GM21515 (cell line): ENCODE measurements around the gene SCAF8.
A peak's percentile ranks its signal among the peaks of the same experiment; 100 is the strongest.
"Not testable (repeated sequence)": the region's sequence is repeated elsewhere in the genome, so short reads cannot be mapped to it uniquely, and the experiment has no call there.

Source experiments
- ATAC-seq: cut with Tn5 transposase; IDR thresholded peaks from one replicate; pipeline ENCODE4 v1.9.1; 2021; ENCODE audit not compliant: unreplicated experiment

Gene SCAF8

DNA sequence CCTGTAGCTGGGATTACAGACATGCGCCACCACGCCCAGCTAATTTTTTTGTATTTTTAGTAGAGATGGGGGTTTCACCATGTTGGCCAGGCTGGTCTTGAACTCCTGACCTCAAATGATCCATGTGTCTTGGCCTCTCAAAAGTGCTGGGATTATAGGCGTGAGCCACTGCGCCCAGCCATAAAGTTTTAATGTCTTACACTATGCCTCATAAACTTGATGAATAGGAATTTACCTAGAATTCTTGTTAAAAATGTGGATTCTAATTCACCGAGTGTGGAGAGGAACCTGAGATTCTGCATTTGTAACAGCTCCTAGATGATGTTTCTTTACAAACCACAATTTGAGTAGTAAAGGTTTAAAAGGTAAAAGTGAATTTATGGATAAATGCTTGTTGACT is 45.9 kb downstream of the SCAF8 start:
- ATAC-seq = not testable (repeated sequence)

- ATAC-seq = no peak
These were observed 49.0 kb downstream of the SCAF8 start for GRCh38 chr6:154782193-154782592.

DNA sequence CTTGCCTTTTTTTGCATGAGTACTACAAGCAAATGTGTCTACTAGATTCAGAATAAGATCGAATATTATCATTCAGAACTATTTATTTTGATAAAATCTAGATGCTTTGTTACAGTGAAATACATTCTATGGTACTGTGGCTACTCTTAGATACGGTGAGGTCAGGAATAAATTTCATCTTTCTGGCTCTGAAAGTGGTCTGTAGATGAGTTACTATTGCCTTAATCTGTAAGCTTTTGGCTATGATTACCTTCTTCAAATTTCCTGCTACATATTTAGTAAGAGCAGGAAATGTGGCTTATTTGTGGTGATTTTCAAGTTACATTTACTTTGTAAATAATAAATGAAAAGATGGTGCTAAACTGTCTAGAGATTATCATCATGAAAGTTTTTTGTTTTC is 50.0 kb downstream of the SCAF8 start:
- no peak for ATAC-seq

DNA sequence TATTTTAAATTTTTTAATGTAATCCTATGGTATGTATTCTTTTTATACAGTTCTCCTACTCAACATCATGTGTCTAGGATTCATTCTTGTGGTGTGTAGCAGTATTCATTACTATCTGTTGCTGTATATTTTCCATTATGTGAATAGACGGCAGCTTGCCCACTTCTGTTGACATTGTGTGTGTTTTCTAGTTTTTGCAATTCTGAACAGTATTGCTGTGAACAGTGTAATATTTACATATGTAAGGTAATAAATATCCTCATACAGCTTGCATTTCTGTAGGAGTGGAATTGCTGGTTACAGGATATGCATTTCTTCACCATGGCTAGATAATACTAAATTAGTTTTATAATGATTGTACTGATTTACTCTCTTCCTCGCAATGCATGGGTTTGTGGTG is 51.9 kb downstream of the SCAF8 start:
- ATAC-seq = no peak

GRCh38 chr6:154786144-154786868 is 53.1 kb downstream of the SCAF8 start:
- ATAC-seq = no peak

- ATAC-seq = no peak
These were observed 58.5 kb downstream of the SCAF8 start for GRCh38 chr6:154791556-154792317.

DNA sequence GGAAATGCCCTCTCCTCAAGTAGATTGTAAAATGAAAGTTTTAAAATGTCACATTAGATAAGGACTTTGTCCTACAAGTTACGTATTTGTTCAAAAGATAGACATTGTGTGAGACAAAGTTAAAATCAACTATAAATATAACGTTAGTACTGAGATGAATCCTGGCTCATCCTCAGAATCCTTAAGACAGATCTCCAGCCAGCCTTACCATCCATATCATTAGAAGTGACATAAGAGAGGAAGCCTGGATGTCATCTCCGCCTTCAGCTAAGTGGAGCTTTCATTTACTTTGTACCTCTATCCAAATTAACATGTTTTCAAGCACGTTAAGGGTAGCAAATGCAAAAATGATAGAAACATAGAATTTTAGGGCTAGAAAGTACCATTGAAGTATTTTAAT is 59.1 kb downstream of the SCAF8 start:
- ATAC-seq = no peak

DNA sequence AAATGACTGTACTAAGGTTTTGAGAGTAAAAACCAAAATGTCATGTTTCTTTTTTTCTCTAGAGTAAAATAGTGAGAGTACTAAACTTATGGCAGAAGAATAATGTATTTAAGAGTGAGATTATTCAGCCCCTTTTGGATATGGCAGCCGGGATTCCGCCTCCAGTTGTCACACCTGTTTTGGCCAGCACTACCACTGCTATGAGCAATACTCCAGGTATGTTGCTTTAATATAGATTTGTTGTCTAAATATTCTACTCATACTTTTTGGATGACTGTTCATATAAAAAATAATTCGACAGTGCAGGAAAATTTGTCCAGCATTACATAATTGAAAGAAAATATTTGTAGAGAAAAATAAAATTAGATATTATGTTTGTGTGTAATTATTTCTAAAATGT is 59.5 kb downstream of the SCAF8 start:
- ATAC-seq = no peak

DNA sequence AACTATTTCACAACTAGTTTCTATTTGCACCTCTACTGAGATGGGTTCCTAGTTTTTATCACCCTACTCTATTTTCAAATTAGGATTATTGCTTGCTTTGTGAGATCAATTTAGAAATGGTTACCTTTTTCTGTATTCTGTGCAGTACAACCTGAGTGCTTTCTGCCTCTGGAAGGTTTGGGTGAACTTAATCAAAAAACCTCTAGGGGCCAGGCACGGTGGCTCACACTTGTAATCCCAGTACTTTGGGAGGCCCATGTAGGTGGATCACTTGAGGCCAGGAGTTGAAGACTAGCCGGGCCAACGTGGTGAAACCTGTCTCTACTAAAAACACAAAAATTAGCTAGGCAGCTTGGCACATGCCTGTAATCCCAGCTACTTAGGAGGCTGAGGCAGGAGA is 63.3 kb downstream of the SCAF8 start:
- ATAC-seq = no peak

- no peak for ATAC-seq
These were observed 64.6 kb downstream of the SCAF8 start for GRCh38 chr6:154797857-154798256.

DNA sequence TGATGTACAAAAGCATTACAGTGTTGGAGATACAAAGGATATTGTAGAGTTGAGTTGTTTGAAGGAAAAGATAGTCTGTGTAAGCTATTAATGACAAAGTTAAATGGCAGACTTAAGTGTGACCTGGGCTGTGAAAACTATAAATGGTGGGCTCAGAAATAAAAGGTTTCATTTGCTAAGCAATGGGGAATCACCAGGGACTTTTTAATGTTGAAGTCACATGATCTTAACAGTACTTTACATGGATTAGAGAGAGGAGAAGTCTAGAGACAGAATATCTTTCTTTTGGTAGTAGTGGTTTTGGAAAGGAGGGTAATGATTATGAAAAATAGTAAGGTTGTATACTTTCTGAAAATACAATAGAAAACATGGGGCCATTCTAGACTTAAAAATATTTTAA is 67.1 kb downstream of the SCAF8 start:
- ATAC-seq = no peak

GRCh38 chr6:154805288-154805911 is 72.2 kb downstream of the SCAF8 start:
- ATAC-seq = no peak

DNA sequence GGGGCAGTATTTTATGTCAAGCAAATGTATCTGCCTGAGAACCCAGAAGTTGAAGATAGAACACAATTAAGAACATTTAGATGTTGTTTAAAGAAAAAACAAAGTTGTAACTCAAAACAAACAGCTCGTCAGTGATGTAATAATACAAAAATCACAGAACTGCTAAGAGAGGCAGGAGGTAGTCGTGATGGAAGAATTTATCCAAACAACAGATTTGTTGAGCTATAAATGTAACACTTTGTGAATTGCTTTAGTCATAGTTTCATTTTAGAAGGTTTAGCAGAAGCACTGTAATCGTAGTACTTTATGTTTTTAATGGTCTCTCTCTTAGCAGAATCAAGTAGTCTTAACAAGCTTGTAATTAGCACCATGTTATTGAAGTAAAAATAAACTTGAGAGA is 73.6 kb downstream of the SCAF8 start:
- ATAC-seq = no peak

DNA sequence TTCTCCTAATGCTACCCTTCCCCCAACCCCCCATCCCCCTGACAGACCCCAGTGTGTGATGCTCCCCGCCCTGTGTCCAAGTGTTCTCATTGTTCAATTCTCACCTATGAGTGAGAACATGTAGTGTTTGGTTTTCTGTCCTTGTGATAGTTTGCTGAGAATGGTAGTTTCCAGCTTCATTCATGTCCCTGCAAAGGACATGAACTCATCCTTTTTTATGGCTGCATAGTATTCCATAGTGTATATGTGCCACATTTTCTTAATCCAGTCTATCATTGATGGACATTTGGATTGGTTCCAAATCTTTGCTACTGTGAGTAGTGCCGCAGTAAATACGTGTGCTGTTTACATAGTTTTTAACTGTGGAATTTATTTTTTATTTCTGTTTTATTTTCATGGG is 78.4 kb downstream of the SCAF8 start:
- ATAC-seq = not testable (repeated sequence)

GRCh38 chr6:154814063-154814462 is 80.8 kb downstream of the SCAF8 start:
- peak; percentile 84 for ATAC-seq

GRCh38 chr6:154815938-154816820 is 83.0 kb downstream of the SCAF8 start:
- ATAC-seq = no peak

DNA sequence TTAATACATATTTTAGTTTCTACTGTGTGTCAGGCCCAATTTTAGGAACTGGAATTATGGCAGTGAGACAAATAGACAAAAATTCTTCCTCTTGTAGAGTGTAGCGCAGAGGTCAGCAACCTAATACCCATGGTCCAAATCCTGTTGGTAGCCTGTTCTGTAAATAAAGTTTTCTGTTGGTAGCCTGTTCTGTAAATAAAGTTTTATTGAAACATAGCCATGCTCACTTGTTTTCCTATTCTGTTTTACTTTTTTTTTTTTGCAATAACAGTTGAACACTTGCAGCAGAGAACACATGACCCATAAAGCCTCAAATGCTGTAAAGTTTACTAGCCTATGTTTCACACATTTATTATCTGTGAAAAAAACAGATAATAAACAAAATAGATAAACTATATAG is 87.9 kb downstream of the SCAF8 start:
- no peak for ATAC-seq

DNA sequence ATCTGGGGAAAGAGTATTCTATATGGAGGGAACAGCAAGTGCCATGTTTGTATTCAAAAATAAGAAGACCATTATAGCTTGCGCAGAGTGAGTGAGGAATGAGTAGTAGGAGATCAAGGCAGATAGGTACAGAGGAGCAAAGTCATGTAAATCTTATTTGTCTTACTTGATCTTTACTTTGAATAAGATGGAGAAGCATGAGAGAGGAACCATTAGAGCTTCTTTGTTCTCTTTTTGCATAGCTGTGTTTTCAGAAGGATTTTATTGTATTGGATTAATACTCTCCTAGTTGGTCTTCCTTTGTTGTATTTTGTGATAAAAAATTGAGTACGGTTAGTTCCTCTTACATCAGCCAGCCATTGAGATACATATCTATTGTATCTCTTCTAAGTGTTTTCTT is 88.4 kb downstream of the SCAF8 start:
- no peak for ATAC-seq

DNA sequence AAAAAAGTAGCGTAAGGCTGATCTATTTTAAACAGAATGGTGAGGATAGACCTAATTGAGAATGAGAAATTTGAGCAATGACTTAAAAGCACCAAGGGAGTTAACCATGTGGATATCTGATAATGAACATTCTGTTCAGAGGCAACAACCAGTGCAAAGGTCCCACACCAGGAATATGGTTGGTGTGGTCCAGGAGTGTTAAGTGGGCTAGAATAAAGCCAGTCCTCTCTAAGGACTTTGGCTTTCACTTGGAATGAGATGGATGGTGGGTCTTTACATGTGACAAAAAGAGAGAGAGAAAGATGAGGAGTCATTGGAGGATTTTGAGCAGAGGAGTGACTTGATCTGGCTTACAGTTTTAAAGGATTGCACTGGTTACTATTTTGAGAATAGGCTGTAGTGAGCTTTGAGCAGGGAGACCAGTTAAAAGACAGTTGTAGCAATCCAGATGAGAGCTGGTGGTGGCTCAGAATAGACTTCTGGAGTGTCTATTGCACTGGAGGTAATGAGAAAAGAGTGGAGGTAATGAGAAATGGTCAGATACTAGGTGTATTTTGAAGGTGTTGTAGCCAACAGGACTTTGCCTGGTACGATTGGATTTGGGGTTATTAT is 89.8 kb downstream of the SCAF8 start:
- no peak for ATAC-seq

DNA sequence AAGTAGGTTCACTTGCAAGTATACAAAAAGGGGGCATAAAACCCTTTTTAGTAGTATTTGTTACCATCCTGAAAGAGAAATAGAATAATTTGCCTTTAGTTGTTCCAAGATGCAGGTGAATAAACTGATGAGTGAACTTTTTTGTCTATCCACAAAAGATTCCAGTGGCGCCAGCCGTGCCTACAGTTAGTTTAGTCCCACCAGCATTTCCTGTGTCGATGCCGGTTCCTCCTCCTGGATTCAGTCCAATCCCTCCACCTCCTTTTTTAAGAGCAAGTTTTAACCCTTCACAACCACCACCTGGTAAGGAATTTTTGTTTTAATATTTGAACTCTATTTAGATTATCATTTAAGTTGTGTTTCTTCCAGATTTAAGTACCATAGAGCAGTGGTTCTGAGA is 90.9 kb downstream of the SCAF8 start:
- ATAC-seq = no peak

GRCh38 chr6:154829970-154830369 is 96.8 kb downstream of the SCAF8 start:
- no peak for ATAC-seq
